Coronary artery (tissue), 2 donors: ENCODE measurements around the gene APCDD1L.

Source experiments
- DNase-seq: peaks from one replicate; pipeline ENCODE4 v3.0.0-alpha.2; 2017; ENCODE audit warnings: low spot score
- H3K27ac ChIP-seq, 2 donors: fragments of 200-600 bp; sonication (generic); one replicate each; pipeline ENCODE4 v1.5.1; 2016 to 2019
- H3K4me3 ChIP-seq: fragments of 200-600 bp; sonication (generic); 2 replicates; pipeline ENCODE4 v1.5.1; 2016; ENCODE audit warnings: mild to moderate bottlenecking, moderate library complexity
- CTCF ChIP-seq: fragments of 200-600 bp; sonication (generic); IDR thresholded peaks from one replicate; pipeline ENCODE4 v1.5.1; 2019; ENCODE audit warnings: antibody characterized with exemption

The APCDD1L gene

DNA sequence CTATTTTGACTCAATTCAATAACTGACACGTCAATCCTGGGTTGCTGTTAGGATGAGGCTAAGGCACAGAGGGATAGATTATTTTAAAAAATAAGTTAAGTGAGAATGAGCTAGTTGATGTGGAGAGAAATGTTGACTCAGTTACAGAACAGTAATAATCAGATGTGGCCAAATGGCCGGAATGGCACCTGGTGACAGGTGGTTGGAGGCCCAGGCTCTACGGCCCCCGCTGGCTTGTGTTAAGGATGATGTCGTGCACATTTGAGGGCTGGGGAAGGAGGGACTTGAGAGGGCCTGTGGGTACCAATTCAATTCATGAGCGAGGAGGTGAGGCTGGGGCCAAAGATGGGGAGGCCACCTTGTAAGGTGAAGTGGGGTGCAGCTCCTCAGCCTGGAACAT, 31.7 kb downstream of the APCDD1L start:
- no peak for TF ChIP-seq CTCF
- no peak for DNase-seq
- H3K4me3 ChIP-seq: no peak overlapping the region
- H3K27ac ChIP-seq: no peak overlapping the region

- H3K27ac ChIP-seq: no peak overlapping the region
- H3K4me3 ChIP-seq: no peak overlapping the region
- DNase-seq: no peak
- TF ChIP-seq CTCF: no peak
Measured at GRCh38 chr20:58483051-58483450, 32.1 kb downstream of the APCDD1L start.

- TF ChIP-seq CTCF: no peak
- Histone ChIP-seq H3K4me3 (no peak overlapping the region), H3K27ac (no peak overlapping the region)
- no peak for DNase-seq
Measured at GRCh38 chr20:58482416-58482815, 32.8 kb downstream of the APCDD1L start.

GRCh38 chr20:58481481-58482021, 33.6 kb downstream of the APCDD1L start:
- Histone ChIP-seq H3K4me3 (no peak overlapping the region), H3K27ac (no peak overlapping the region)
- no peak for DNase-seq
- TF ChIP-seq CTCF: no peak

GRCh38 chr20:58480551-58481336, 34.5 kb downstream of the APCDD1L start:
- H3K27ac ChIP-seq: no peak overlapping the region
- DNase-seq: no peak
- no peak for TF ChIP-seq CTCF
- no peak overlapping the region for H3K4me3 ChIP-seq

DNA sequence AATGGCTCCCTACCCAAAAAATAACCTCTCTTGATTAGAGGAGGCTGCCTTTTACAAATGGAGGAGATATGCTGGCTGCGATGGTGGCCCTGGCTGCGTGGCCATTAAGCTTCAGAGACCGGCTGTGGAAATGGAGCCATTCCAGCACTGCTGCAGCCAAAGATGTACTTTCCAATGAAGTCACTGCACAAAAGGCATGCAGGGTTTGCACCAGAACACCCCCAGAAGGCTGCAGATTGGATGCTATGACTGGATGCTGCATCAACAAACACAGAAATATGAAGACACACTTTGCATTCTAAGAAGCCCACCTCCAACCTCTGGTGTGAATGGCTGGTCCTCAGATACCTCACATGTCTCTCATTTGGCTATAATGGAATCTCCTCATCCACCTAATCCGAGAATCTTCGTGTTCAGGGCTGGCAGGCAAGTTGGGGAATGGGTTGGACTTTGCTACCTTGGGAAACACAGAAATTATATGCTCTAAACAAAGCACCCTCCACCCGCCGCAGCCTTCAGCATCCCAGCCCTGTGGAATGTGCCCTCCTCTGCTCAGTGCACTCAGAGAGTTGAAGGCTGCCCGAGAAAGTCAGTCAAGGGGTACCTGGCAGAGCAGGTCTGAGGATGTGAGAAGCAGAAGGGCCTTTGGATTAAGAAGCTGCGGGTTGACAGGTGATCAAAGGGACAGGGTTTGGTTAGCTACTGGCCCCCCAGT, 35.3 kb downstream of the APCDD1L start:
- TF ChIP-seq CTCF: no peak
- no peak overlapping the region for H3K27ac ChIP-seq
- DNase-seq: no peak

More for the DNA sequence above, 35.3 kb downstream of the APCDD1L start:
- H3K4me3 ChIP-seq: no peak overlapping the region
